HG02623 (cell line): ENCODE data around the gene SERTAD1.
"Not testable (repeated sequence)": the region's sequence is repeated elsewhere in the genome, so short reads cannot be mapped to it uniquely, and the experiment has no call there.

Source experiments
- ATAC-seq: cut with Tn5 transposase; IDR thresholded peaks from one replicate; pipeline ENCODE4 v1.9.1; 2021; ENCODE audit warnings: moderate library complexity; ENCODE audit not compliant: unreplicated experiment

SERTAD1 gene, protein sequence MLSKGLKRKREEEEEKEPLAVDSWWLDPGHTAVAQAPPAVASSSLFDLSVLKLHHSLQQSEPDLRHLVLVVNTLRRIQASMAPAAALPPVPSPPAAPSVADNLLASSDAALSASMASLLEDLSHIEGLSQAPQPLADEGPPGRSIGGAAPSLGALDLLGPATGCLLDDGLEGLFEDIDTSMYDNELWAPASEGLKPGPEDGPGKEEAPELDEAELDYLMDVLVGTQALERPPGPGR

DNA sequence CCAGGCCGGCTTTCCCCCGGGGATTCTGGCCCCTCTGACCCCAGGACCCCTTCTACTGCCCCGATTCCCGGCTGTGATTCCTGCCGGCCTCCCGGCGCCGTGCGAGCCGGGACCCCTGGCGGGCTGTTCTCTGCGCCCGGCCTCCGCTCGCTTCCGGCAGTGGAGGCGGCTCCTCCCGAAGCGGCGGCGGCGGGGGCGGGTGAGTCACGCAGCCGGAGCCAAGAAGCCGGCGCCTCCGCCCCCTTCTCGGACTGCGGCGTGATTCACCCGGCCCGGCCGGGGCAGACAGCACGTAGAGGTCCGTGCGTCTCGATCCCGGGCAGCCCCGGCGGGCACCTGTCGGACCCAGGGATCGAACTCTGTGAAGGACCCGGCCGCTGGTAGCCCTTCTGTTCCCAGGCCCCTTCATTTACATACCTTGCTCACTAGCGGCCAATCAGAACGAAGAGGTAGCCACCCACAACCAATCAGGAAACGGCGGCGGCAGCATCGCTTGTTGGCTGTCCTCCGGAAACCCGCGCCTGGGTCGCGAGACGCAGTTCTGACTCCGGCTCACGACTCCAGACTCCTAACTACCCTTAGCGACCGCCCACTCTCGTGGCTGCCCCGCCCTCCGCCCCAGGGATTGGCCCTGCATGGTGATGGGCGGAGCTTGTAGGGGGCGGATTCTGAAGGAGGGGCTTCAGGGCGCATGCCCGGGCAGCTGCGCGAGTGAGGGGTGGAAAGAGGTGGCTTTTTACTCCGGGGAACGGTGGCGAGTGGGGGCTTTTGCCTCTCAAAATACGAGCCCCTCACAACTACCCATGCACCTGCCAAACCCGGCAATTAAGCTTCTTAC lies at the start of gene SERTAD1:
Gene SERTAD1, minus strand, starts transcription at position 543 of the 838 bp plus-strand sequence. CDS start 2,446 bp downstream, outside the sequence.
- ATAC-seq: peak; percentile 73

DNA sequence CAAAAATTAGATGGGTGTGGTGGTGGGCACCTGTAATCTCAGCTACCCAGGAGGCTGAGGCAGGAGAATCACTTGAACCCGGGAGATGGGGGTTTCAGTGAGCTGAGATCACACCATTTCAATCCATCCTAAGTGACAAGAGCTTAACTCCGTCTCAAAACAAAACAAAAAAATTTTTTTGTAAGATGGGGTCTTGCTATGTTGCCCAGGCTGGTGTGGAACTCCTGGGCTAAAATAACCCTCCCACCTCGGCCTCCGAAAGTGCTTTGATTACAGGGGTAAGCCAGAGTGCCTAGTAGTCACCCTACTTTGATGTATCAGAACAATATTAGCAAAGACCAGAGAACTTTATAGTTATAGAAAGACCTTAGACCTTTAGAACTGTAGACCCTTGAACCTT lies 48.9 kb upstream of the SERTAD1 start:
- no peak for ATAC-seq

DNA sequence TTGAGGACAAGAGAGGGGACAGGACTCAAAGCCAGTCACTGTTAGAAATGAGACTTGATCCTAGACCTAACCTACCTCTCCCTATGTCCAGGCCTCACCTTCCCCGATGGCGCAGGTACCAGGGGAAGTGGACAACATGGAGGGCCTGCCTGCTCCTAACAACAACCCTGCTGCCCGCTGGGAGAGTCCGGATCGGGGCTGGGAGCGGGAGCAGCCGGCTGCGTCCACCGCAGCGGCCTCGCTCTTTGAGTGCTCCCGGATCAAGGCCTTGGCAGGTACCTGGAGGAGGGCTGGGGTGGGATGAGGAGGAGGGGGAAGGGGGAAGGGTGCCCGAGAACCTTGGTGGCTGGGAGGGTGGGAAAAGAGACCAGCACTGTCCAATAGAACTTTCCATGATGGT lies 46.7 kb upstream of the SERTAD1 start:
- ATAC-seq: no peak

DNA sequence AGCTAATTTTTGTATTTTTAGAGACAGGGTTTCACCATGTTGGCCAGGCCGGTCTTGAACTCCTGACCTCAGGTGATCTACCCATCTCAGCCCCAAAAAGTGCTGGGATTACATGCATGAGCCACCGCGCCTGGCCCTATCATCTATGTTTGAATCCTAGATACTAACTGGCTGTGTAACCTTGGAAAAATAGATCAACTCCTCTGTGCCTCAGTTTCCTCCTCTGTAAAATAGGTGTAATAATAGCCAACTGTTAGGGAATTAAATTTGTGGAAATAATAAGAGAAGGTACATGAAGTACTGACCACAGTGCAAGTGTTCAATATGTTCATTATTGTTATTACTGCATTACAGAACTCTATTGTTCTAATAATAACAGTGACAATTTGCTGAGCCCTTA lies 45.3 kb upstream of the SERTAD1 start:
- ATAC-seq: no peak

DNA sequence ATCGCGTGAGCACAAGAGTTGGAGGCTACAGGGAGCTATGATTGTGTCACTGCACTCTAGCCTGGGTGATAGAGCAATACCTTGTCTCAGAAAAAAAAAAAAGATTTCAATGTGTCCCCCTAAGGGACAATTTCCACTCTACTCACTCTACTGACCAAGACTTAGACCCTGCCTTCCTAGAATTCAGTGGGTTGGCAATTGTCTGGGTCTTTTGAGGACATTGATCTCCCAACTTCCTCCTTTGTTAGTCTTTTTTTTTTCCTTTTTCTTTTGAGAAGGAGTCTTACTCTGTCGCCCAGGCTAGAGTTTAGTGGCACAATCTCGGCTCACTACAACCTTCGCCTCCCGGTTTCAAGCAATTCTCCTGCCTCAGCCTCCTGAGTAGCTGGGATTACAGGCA lies 43.2 kb upstream of the SERTAD1 start:
- no peak for ATAC-seq

DNA sequence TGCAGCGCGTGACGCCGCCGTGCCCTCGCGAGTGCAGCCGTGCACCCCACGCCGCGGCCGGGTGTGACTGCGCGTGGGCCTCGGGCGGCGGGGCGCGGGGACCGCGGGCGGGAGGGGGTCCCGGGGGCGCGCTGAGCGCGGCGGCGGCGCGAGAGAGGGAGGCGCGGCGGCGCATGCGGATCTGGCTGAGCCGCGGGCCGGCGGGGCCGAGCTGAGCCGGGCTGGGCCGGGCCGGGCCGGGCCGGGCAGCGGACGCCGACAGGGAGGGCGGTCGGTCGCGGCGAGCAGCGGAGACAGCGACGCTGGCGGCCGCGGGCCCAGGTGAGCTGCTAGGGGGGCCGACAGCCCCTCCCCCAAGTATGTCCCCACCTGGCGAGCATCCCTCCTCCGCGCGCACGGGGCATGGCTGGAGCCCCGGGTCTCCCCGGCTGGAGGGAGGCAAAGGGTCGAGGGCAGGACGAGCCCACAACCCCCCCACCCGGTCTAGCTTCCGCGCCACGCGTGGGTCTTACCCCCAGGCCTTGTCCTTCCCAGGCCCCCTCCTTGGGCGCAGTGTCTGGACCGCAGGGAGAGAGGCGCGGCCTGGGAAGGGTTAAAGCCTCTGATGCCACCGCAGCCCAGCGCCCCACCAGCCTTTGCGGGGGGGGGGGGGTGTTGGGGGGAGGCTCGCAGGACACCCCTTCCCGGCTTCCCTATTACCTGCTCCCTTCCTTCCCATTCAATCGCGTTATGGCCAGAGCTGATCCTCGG lies 41.4 kb upstream of the SERTAD1 start, which contains the start of gene SPTBN4:
Gene SPTBN4, plus strand, starts transcription at position 17 of the 750 bp plus-strand sequence. CDS start 5,621 bp downstream, outside the sequence.
- no peak for ATAC-seq

DNA sequence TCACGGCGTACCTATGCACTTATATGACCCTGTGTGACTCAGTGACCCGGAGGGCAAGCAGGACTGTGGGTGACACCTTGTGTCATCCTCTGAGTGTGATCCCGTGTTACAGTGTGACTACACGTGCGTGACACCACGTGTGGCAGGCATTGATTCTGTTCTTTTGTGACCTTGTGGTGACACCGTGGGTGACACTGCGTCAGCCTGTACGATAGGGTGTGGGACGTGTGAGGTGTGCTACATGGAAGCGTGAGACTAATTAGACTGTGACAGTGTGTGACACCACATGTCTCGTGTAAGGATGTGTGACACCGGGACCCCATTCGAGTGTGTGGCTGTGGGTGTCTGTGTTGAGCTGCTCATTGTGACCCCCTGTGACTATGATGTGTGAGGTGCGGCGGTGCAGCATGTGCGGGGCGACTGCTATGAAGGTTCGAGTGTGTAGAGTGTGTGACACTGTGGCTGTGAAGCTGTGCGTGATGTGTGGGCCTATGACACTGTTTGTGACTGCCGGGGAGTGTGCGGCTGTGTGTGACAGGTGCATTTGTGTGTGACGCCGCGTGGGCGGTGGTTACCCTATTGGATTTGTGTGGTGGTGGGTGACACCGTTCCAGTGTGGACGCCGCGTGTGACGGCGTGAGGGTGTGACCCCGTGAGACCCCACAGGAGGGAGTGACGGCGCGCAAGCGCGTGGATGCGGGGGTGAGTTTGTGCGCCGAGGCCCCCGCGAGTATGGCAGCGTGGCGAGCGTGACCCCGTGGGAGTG lies 40.6 kb upstream of the SERTAD1 start:
- ATAC-seq: peak; percentile 16

DNA sequence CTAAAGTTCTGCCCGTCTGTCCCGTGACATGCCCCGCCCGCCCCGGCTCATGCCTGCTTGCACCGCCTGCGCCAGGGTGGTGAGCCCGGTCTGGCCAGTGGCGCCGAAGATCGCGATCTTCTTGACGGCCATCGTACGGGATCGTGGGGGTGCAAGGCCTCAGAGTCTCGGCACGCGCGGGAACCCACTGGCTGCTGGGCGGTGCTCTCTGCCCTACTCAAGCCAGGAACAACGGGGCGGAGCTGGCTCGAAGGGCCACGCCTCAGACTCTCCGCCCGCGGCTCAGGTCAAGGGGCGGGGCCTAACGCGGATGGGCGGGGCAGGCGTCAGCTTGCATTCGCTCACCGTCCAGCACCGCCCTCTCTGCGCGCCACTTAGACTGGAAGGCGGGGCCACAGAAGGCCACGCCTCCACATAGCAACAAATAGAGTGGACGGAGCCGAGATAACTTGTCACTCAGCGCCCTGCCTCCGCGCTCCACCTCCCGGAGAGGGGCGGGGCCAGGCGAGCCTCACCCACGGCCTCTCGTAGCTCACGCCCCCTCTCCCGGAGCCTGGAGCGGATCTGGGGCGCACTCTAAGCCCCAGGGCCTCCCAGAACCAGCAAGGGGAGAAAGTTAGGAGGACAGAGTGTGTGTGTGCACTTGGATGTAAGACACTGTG lies 39.9 kb upstream of the SERTAD1 start, which contains the start of gene BLVRB:
Gene BLVRB, minus strand, starts transcription at position 189 of the 662 bp plus-strand sequence. Its CDS starts 57 bp downstream, at position 132.
- peak; percentile 91 for ATAC-seq

DNA sequence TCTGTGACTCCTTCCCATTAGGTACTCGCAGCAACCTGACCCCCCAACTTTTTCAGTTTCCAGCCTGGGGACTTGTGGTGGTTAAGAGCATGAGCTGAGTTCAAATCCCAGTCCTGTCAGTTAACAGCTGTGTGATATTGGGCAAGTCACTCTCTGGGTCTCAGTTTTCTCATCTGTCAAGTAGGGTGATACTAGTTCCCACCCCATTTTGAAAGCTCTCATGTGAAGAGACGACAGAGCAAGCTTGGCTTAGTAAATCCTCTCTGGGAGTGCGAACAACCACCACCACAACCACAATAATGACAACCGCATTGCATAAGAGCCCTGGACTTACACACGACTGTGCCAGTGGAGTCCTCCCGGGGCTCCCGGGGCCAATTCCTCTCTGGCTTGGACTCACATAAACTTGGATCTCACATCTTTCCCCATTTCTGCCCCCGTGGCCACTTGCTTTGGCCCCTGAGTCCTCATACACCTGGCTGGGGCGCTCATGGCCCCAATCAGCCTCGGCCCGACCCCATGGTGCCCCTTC lies 39.3 kb upstream of the SERTAD1 start:
- no peak for ATAC-seq

DNA sequence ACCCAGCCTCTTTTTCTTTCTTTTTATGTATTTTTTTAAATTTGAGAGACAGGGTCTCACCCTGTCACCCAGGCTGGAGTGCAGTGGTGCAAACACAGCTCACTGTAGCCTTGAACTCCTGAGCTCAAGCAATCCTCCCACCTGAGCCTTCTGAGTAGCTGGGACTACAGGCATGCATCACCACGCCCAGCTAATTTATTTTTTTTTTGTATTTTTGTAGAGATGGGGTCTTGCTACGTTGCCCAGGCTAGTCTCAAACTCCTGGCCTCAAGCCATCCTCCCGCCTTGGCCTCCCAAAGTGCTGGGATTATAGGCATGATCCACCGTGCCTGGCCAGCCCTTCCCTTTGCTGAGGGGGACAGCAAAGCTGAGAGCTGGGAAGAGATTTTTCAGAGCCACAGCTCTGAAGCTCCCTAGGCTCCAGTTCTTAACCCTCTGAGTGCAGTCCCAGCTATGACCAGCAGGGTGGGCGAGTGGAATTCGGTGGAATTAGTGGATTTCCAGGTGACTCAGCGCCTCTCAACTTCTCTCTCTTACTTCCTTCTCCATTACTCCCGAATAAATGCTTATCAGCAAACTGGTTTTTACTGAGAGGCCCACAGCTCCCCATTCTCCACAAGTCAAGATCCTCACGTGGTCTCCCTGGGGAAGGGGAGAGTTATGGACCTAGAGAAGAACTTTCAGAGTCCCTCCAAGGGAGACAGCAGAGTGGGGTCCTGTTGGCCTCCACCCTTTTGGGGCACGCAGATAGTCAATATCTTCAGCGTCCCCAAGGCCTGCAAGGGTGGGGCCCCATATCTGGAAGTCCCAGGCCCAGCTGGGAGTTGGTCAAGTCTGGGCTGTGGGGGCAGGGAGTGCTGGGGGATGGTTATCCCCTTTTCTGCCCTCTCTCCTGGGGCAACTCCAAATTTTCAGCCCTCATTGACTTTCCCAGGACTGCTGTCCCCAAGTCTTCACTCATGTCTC lies 38.5 kb upstream of the SERTAD1 start:
- ATAC-seq: no peak

DNA sequence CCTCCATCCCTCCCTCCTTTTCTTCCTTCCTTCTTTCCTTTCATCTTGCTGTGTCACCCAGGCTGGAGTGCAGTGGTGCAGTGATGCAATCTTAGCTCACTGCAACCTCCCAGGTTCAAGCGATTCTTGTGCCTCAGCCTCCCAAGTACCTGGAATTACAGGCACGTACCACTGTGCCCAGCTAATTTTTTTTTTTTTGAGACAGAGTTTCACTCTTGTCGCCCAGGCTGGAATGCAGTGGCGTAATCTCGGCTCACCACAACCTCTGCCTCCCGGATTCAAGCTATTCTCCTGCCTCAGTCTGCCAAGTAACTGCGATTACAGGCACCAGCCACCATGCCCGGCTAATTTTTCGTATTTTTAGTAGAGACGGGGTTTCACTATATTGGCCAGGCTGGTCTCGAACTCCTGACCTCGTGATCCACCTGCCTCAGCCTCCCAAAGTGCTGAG lies 37.8 kb upstream of the SERTAD1 start:
- not testable (repeated sequence) for ATAC-seq

DNA sequence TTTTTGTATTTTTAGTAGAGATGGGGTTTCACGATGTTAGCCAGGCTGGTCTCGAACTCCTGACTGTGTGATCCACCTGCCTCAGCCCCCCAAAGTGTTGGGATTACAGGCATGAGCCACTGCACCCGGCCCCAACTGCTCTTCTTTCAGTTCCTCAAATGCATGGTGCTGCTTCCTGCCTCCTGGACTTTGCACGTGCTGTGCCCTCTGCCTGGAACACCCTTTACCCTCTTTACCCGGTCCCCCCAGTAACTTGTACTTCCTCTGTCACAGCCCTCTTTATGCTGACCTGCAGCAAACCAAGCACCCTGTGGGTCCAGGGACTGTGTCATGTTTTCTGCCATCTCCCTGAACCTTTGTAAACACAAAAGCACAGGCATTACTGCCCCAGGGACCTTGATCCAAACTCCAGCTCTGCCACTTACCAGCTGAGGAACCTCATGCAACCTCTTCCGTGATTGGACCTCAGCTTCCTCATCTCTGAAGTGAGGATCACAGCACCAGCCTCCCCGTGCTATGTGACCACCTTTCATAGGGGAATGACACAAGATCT lies 36.0 kb upstream of the SERTAD1 start:
- ATAC-seq: no peak

DNA sequence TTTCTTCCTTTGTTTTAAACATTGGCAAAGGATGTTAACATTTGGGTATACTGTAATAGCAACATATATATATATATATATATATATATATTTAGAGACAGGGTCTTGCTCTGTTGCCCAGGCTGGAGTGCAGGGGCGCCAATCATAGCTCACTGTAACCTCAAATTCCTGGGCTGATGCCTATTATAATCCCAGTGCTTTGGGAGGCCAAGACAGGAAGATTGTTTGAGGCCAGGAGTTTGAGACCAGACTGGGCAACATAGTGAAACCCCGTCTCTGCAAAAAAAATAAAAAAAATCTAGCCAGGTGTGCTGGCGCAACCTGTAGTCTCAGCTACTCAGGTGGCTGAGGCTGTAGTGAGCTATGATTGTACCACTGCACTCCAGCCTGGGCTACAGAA lies 34.4 kb upstream of the SERTAD1 start:
- ATAC-seq: no peak

DNA sequence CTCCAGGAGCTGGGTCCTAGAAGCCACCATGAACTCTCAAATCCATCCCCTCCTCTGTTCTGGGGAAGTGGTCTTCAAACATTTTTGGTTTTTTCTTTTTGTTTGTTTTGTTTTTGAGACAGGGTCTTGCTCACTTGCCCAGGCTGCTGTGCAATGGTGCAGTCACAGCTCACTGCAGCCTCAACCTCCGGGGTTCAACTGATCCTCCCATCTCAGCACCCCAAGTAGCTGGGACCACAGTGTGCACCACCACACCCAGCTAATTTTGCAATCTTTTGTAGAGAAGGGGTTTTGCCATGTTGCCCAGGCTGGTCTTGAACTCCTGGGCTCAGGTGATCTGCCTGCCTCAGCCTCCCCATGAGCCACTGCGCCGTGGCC lies 32.8 kb upstream of the SERTAD1 start:
- no peak for ATAC-seq

DNA sequence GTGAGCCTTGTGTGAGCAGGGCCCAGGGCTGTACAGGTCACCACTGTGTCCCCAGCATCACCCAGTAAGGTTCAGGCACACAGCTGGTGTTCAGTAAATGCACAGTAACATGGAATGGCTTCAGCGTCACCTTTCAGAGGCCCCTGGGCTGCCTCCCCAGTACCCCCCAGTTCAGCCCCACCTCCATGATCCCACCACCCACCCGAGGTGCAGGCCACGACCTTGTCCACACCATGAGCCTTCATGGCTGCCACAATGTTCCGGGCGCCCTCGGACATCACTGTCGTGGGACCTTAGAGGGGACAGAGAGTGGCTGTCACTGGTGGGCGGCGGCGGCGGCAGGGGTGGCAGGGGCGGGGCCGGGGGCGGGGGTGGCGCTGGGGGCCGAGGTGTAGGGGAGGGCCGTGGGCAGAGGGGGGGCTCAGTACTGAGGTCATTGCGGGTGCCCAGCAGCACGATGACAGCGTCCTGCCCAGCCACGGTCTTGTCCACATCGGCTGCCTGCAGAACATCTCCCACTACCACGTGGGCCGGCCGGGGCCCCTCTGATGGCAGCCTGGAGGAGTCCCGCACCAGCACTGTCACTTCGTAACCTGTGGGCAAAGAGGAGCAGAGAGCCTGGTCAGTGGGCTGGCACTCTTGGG lies 32.3 kb upstream of the SERTAD1 start:
- ATAC-seq: no peak

DNA sequence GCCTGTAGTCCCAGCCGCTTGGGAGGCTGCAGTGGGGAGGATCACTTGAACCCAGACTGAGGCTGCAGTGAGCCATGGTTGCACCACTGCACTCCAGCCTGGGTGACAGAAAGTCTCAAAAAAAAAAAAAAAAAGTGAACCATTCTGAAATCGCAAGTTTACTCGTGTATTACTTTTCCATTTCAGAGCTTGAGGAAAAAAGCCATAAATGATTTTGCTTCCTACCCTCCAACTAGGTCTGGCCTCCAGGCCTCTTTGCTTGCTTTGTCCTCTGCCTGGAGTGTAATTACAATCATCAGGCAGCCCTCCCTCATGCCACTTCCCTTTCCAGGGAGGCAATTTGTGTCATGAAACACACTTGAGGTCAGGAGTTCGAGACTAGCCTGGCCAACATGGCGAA lies 31.3 kb upstream of the SERTAD1 start:
- ATAC-seq: no peak

DNA sequence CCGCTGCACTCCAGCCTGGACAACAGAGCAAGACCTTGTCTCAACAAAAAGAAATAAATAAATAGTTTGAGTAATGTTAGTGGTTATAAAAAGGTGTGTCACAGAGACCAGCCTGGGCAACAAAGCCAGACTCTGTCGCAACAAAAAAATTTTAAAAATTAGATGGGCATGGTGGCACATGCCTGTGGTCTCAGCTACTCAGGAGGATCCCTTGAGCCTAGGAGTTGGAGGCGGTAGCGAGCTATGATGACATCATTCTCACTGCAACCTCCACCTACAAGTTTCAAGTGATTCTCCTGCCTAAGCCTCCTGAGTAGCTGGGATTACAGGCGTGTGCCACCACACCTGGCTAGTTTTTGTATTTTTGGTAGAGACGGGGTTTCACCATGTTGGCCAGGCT lies 28.2 kb upstream of the SERTAD1 start:
- not testable (repeated sequence) for ATAC-seq
